Measurements from ENCODE around the gene TRABD2B.

The TRABD2B gene

GRCh38 chr1:47975302-47975921, 21.8 kb downstream of the TRABD2B start:
- no peak for DNase-seq (ENCODE audit: low spot score)
- TF ChIP-seq CTCF (IDR thresholded peaks at IDR 0.05; ENCODE audit: extremely low read depth, insufficient read depth, missing control alignments) = no peak
- in situ Hi-C loops (cut with MboI; ENCODE audit: low pct_unique_long_range_greater_than_20kb, low sequenced_read_pairs, unreplicated experiment) = no loop called here

GRCh38 chr1:47972864-47973432, 24.2 kb downstream of the TRABD2B start:
- no peak for DNase-seq (ENCODE audit: low spot score)
- TF ChIP-seq CTCF (IDR thresholded peaks at IDR 0.05; ENCODE audit: extremely low read depth, insufficient read depth, missing control alignments) = peak; percentile 25
- in situ Hi-C loops (cut with MboI; ENCODE audit: low pct_unique_long_range_greater_than_20kb, low sequenced_read_pairs, unreplicated experiment) = no loop called here

GRCh38 chr1:47971385-47972160, 25.6 kb downstream of the TRABD2B start:
- in situ Hi-C loops (cut with MboI; ENCODE audit: low pct_unique_long_range_greater_than_20kb, low sequenced_read_pairs, unreplicated experiment) = no loop called here
- no peak for DNase-seq (ENCODE audit: low spot score)

GRCh38 chr1:47970882-47971281, 26.3 kb downstream of the TRABD2B start:
- no peak for DNase-seq (ENCODE audit: low spot score)
- no peak for TF ChIP-seq CTCF (IDR thresholded peaks at IDR 0.05; ENCODE audit: extremely low read depth, insufficient read depth, missing control alignments)
- in situ Hi-C loops (cut with MboI; ENCODE audit: low pct_unique_long_range_greater_than_20kb, low sequenced_read_pairs, unreplicated experiment) = no loop called here

More at GRCh38 chr1:47971385-47972160, 25.6 kb downstream of the TRABD2B start:
- TF ChIP-seq CTCF (IDR thresholded peaks at IDR 0.05; ENCODE audit: extremely low read depth, insufficient read depth, missing control alignments) = no peak

GRCh38 chr1:47969478-47969877, 27.7 kb downstream of the TRABD2B start:
- DNase-seq (ENCODE audit: low spot score) = no peak
- no peak for TF ChIP-seq CTCF (IDR thresholded peaks at IDR 0.05; ENCODE audit: extremely low read depth, insufficient read depth, missing control alignments)
- in situ Hi-C loops (cut with MboI; ENCODE audit: low pct_unique_long_range_greater_than_20kb, low sequenced_read_pairs, unreplicated experiment) = no loop called here

- DNase-seq (ENCODE audit: low spot score) = no peak
- in situ Hi-C loops (cut with MboI; ENCODE audit: low pct_unique_long_range_greater_than_20kb, low sequenced_read_pairs, unreplicated experiment) = no loop called here
- no peak for TF ChIP-seq CTCF (IDR thresholded peaks at IDR 0.05; ENCODE audit: extremely low read depth, insufficient read depth, missing control alignments)
These were observed 28.7 kb downstream of the TRABD2B start for GRCh38 chr1:47968556-47968888.
